Suprapubic skin (tissue), 4 donors: ENCODE results near the gene HSPA4L. TPM values are rescaled to one million over a fixed set of nuclear protein-coding genes. Genes with fewer than 3 reads are reported as not detected.
A peak's percentile ranks its signal among the peaks of the same experiment; 100 is the strongest.

Experiments
- DNase-seq, 2 donors: peaks; one replicate each; pipeline ENCODE4 v3.0.0-alpha.2; 2019; ENCODE audit warnings: low spot score in 2 of 2
- H3K27ac ChIP-seq: fragments of 200-600 bp; sonication (generic); one replicate; pipeline ENCODE4 v1.5.1; 2019
- H3K27me3 ChIP-seq: fragments of 200-600 bp; sonication (generic); one replicate; pipeline ENCODE4 v1.5.1; 2019
- H3K36me3 ChIP-seq: fragments of 200-600 bp; sonication (generic); one replicate; pipeline ENCODE4 v1.5.1; 2019
- H3K4me1 ChIP-seq: fragments of 200-600 bp; sonication (generic); one replicate; pipeline ENCODE4 v1.5.1; 2019
- H3K4me3 ChIP-seq: fragments of 200-600 bp; sonication (generic); one replicate; pipeline ENCODE4 v1.5.1; 2019; ENCODE audit warnings: mild to moderate bottlenecking
- H3K9me3 ChIP-seq: fragments of 200-600 bp; sonication (generic); one replicate; pipeline ENCODE4 v1.5.1; 2019
- CTCF ChIP-seq, 2 donors: fragments of 200-600 bp in 1 of 2; fragments of 450-650 bp in 1 of 2; sonication (generic) in 1 of 2; IDR thresholded peaks; one replicate each; pipeline ENCODE4 v1.5.1; 2016 to 2019; ENCODE audit warnings: antibody characterized with exemption in 2 of 2, mild to moderate bottlenecking in 1 of 2, moderate library complexity in 1 of 2
- EP300 ChIP-seq: sonication (generic); formaldehyde crosslinking; IDR thresholded peaks from one replicate; pipeline ENCODE4 v1.6.1; 2017; ENCODE audit warnings: antibody characterized with exemption
- POLR2A ChIP-seq, 2 donors: fragments of 450-650 bp; IDR thresholded peaks; one replicate each; pipeline ENCODE4 v1.6.1; 2017; ENCODE audit warnings: antibody characterized with exemption in 2 of 2, mild to moderate bottlenecking in 2 of 2, moderate library complexity in 2 of 2
- POLR2AphosphoS5 ChIP-seq, 3 donors: sonication (generic); formaldehyde crosslinking; IDR thresholded peaks; one replicate each; pipeline ENCODE4 v1.6.1; 2017; ENCODE audit warnings: antibody characterized with exemption in 3 of 3
- WGBS: methylation state at CpG from one replicate; pipeline ENCODE4 v1.1.5; 2018; 5-methylcytosine and 5-hydroxymethylcytosine counted together
- total RNA-seq, 4 donors: library from RNA; depleted of rRNA; stranded (reverse); fragments of >200 nt; gene quantifications; one replicate each; pipeline ENCODE4 v1.1.0, GENCODE V29; 2016

Gene HSPA4L
- total RNA-seq = 10 to 100 TPM; 17.8 to 22.2 (median 19.6) TPM

GRCh38 chr4:127782275-127783025 lies at the start of gene HSPA4L:
TSS of gene HSPA4L (plus strand) at chr4:127782322. CDS start at chr4:127782551, 229 bp downstream.
- Histone ChIP-seq H3K36me3 (no peaks in the 10 kb centered on the region), H3K27me3 (no peaks in the 10 kb centered on the region), H3K4me3 (peak within 1 kb of the TSS; percentile 89), H3K4me1 (peaks cover 10% of the 10 kb centered on the region), H3K27ac (peak within 1 kb of the TSS; percentile 81), H3K9me3 (no peaks in the 10 kb centered on the region)
- WGBS = 0% methylated on average over 47 of the region's 63 CpGs
- TF ChIP-seq CTCF (IDR thresholded peaks at IDR 0.05) (no peak), EP300 (no peak), POLR2AphosphoS5 (IDR thresholded peaks at IDR 0.05) (peak in 2 of 3 donors; percentile 15 to 63), POLR2A (IDR thresholded peaks at IDR 0.05) (peak in 1 of 2 donors; percentile 39)
- peak; percentile 78 to 86 for DNase-seq

GRCh38 chr4:127732623-127733328 lies 49.3 kb upstream of the HSPA4L start:
- 28% methylated on average over 8 of the region's 8 CpGs for WGBS
- no peak overlapping the region for H3K27ac ChIP-seq
- TF ChIP-seq CTCF (IDR thresholded peaks at IDR 0.05) (peak; percentile 33 to 38), POLR2A (IDR thresholded peaks at IDR 0.05) (no peak), POLR2AphosphoS5 (IDR thresholded peaks at IDR 0.05) (no peak), EP300 (no peak)
- DNase-seq = no peak
- no peak overlapping the region for H3K4me3 ChIP-seq
- no peaks in the 10 kb centered on the region for H3K27me3 ChIP-seq
- H3K9me3 ChIP-seq = no peaks in the 10 kb centered on the region
- no peaks in the 10 kb centered on the region for H3K36me3 ChIP-seq
- H3K4me1 ChIP-seq = no peaks in the 10 kb centered on the region

GRCh38 chr4:127734976-127735375 lies 47.1 kb upstream of the HSPA4L start:
- Histone ChIP-seq H3K27ac (no peak overlapping the region), H3K4me3 (no peak overlapping the region), H3K4me1 (no peaks in the 10 kb centered on the region), H3K27me3 (no peaks in the 10 kb centered on the region), H3K36me3 (no peaks in the 10 kb centered on the region), H3K9me3 (no peaks in the 10 kb centered on the region)
- no peak for DNase-seq
- whole genome bisulfite sequencing = 89% methylated on average over 2 of the region's 2 CpGs
- TF ChIP-seq CTCF (IDR thresholded peaks at IDR 0.05) (no peak), POLR2AphosphoS5 (IDR thresholded peaks at IDR 0.05) (no peak), POLR2A (IDR thresholded peaks at IDR 0.05) (no peak), EP300 (no peak)

GRCh38 chr4:127737295-127737694 lies 44.8 kb upstream of the HSPA4L start:
- Histone ChIP-seq H3K4me3 (no peak overlapping the region), H3K36me3 (no peaks in the 10 kb centered on the region), H3K4me1 (no peaks in the 10 kb centered on the region), H3K27ac (no peak overlapping the region), H3K27me3 (peaks cover 6% of the 10 kb centered on the region), H3K9me3 (peaks cover 4% of the 10 kb centered on the region)
- DNase-seq = no peak
- TF ChIP-seq POLR2AphosphoS5 (IDR thresholded peaks at IDR 0.05) (no peak), POLR2A (IDR thresholded peaks at IDR 0.05) (no peak), EP300 (no peak), CTCF (IDR thresholded peaks at IDR 0.05) (no peak)
- WGBS = 37% methylated on average over 4 of the region's 4 CpGs

- H3K4me1 ChIP-seq = no peaks in the 10 kb centered on the region
- peaks cover 4% of the 10 kb centered on the region for H3K9me3 ChIP-seq
- WGBS = 91% methylated on average over 1 of the region's 1 CpG
- H3K36me3 ChIP-seq = no peaks in the 10 kb centered on the region
- H3K4me3 ChIP-seq = no peak overlapping the region
- no peak for TF ChIP-seq EP300
- no peak for TF ChIP-seq CTCF (IDR thresholded peaks at IDR 0.05)
- no peak for TF ChIP-seq POLR2A (IDR thresholded peaks at IDR 0.05)
- TF ChIP-seq POLR2AphosphoS5 (IDR thresholded peaks at IDR 0.05) = no peak
- no peak for DNase-seq
- peaks cover 6% of the 10 kb centered on the region for H3K27me3 ChIP-seq
- H3K27ac ChIP-seq = no peak overlapping the region
Measured at GRCh38 chr4:127741247-127741646, 40.9 kb upstream of the HSPA4L start.
